ENCODE results near the gene LAMA2. TPM values are rescaled to one million over a fixed set of nuclear protein-coding genes. Genes with fewer than 3 reads are reported as not detected.

The LAMA2 gene
- polyA plus RNA-seq, 1 donor from 2014 or later: 2.5 TPM

DNA sequence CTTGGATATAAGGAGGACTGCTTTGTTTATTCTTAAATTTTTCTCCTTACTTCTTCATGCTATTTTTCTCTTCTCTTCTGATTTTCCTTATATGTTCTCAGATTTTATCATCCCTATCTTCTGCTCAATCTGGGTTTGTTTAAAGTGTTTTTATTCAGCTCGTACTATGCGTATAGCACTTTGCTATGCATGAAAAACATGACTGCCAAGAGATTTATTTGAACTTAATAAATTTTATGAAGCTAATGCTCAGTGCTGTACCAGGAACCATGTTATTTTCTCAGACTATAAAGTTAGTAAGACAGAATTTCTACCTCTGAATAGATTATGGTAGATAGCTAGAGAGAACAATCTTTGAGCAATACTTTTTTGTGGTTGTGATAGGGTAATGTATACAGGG is 305.9 kb downstream of the LAMA2 start:
- no peaks in the 10 kb centered on the region for H3K36me3 ChIP-seq (ENCODE audit: insufficient read depth, low read length)
- no peaks in the 10 kb centered on the region for H3F3A ChIP-seq (ENCODE audit: insufficient read depth, low read length, poor library complexity, severe bottlenecking)
- H3K27me3 ChIP-seq (ENCODE audit: insufficient read depth, low read depth, low read length): peaks cover 5% of the 10 kb centered on the region
- H3K79me2 ChIP-seq (replicated peaks; ENCODE audit: insufficient read depth, low read length): no peaks in the 10 kb centered on the region
- H3K4me3 ChIP-seq (ENCODE audit: low read length): no peak overlapping the region
- H3K4me2 ChIP-seq (ENCODE audit: low read length): no peak overlapping the region
- no peak overlapping the region for H2AFZ ChIP-seq (ENCODE audit: low read depth, low read length)
- H3K27ac ChIP-seq (ENCODE audit: low read length): no peak overlapping the region
- TF ChIP-seq RAD21 (conservative IDR thresholded peaks at IDR 0.05) (no peak), REST (IDR thresholded peaks at IDR 0.05; ENCODE audit: borderline replicate concordance) (no peak), CTCF (IDR thresholded peaks at IDR 0.05; ENCODE audit: poor library complexity, severe bottlenecking) (no peak), POLR2AphosphoS5 (IDR thresholded peaks at IDR 0.05) (no peak), TAF1 (IDR thresholded peaks at IDR 0.05; ENCODE audit: low read depth) (no peak), EP300 (conservative IDR thresholded peaks at IDR 0.05; ENCODE audit: poor library complexity, severe bottlenecking) (no peak), EZH2 (IDR thresholded peaks at IDR 0.05; ENCODE audit: borderline replicate concordance, insufficient read depth, low read length, poor library complexity, severe bottlenecking) (no peak), MXI1 (conservative IDR thresholded peaks at IDR 0.05; ENCODE audit: poor library complexity, severe bottlenecking) (no peak), SMC3 (conservative IDR thresholded peaks at IDR 0.05; ENCODE audit: poor library complexity) (no peak)
- H3K9me2 ChIP-seq (ENCODE audit: insufficient read depth, low read length): no peaks in the 10 kb centered on the region
- no peak overlapping the region for H3K9ac ChIP-seq (ENCODE audit: low read length)
- H3K9me3 ChIP-seq (ENCODE audit: low read length): no peaks in the 10 kb centered on the region
- H4K20me1 ChIP-seq (ENCODE audit: insufficient read depth): no peaks in the 10 kb centered on the region

DNA sequence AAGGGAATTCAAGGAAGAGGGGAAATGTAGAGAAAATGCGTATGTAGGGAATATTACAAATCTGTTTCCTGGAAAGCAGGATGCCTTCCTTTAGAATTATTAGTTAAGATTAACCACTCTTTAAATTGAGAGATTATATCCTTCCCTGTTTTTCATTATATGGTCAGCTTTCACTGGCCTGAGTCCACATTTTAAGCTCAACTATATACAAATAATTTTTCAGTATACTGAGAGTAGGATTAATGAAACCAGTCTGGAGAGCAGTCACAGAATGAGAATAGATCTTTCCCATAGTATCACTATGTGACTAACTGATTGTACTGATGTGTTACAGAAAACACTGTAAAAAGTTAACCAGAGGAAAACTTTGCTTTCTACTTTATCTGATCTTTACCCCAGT is 306.3 kb downstream of the LAMA2 start:
- H3K4me3 ChIP-seq (ENCODE audit: low read length): no peak overlapping the region
- H3K27me3 ChIP-seq (ENCODE audit: insufficient read depth, low read depth, low read length): peaks cover 5% of the 10 kb centered on the region
- H3K9me2 ChIP-seq (ENCODE audit: insufficient read depth, low read length): no peaks in the 10 kb centered on the region
- H3F3A ChIP-seq (ENCODE audit: insufficient read depth, low read length, poor library complexity, severe bottlenecking): peaks cover 3% of the 10 kb centered on the region
- no peak overlapping the region for H3K9ac ChIP-seq (ENCODE audit: low read length)
- H3K79me2 ChIP-seq (replicated peaks; ENCODE audit: insufficient read depth, low read length): no peaks in the 10 kb centered on the region
- no peak overlapping the region for H3K4me2 ChIP-seq (ENCODE audit: low read length)
- no peaks in the 10 kb centered on the region for H3K9me3 ChIP-seq (ENCODE audit: low read length)
- TF ChIP-seq EP300 (conservative IDR thresholded peaks at IDR 0.05; ENCODE audit: poor library complexity, severe bottlenecking) (no peak), SMC3 (conservative IDR thresholded peaks at IDR 0.05; ENCODE audit: poor library complexity) (no peak), EZH2 (IDR thresholded peaks at IDR 0.05; ENCODE audit: borderline replicate concordance, insufficient read depth, low read length, poor library complexity, severe bottlenecking) (no peak), POLR2AphosphoS5 (IDR thresholded peaks at IDR 0.05) (no peak), MXI1 (conservative IDR thresholded peaks at IDR 0.05; ENCODE audit: poor library complexity, severe bottlenecking) (no peak), TAF1 (IDR thresholded peaks at IDR 0.05; ENCODE audit: low read depth) (no peak), REST (IDR thresholded peaks at IDR 0.05; ENCODE audit: borderline replicate concordance) (no peak), RAD21 (conservative IDR thresholded peaks at IDR 0.05) (no peak), CTCF (IDR thresholded peaks at IDR 0.05; ENCODE audit: poor library complexity, severe bottlenecking) (no peak)
- no peak overlapping the region for H2AFZ ChIP-seq (ENCODE audit: low read depth, low read length)
- H3K27ac ChIP-seq (ENCODE audit: low read length): no peak overlapping the region
- no peaks in the 10 kb centered on the region for H4K20me1 ChIP-seq (ENCODE audit: insufficient read depth)
- H3K36me3 ChIP-seq (ENCODE audit: insufficient read depth, low read length): no peaks in the 10 kb centered on the region
